IMR-90 (cell line): ENCODE results near the gene CLK1. TPM values are rescaled to one million over a fixed set of nuclear protein-coding genes. Genes with fewer than 3 reads are reported as not detected.

ENCODE experiments used
- ATAC-seq: fragments of 200-7000 bp; cut with Tn5 transposase; 2 replicates; pipeline ENCODE4 v1.9.1; 2020; ENCODE audit warnings: low read depth, mild to moderate bottlenecking, moderate library complexity
- BruUV-seq: library from RNA; stranded (reverse); fragments of 400-500 nt; replicated peaks from 2 replicates; lab custom pipeline; 2021; lab: Mats Ljungman, UMichigan
- CTCF ChIA-PET: fragments of 300-600 bp; formaldehyde crosslinking; extraction: SDS; loops from one replicate; lab custom pipeline; 2021; ENCODE audit warnings: antibody characterized with exemption; lab: Yijun Ruan, JAX
- POLR2A ChIA-PET: fragments of 300-600 bp; sonication (Branson Sonifier 250); formaldehyde crosslinking; loops from one replicate; lab custom pipeline; 2022; ENCODE audit warnings: antibody characterized with exemption; ENCODE audit not compliant: unreplicated experiment; lab: Charles Lee
- DNase-seq: peaks from one replicate; pipeline ENCODE4 v3.0.0; 2013
- H2AFZ ChIP-seq: replicated peaks from 2 replicates; pipeline ENCODE3; 2013; ENCODE audit warnings: low read length, mild to moderate bottlenecking; ENCODE audit not compliant: poor library complexity
- H2AK5ac ChIP-seq: 2 replicates; pipeline ENCODE4 v1.6.1; 2013; ENCODE audit warnings: low read depth, low read length, inconsistent platforms
- H2AK9ac ChIP-seq: replicated peaks from 2 replicates; pipeline ENCODE3; 2013; ENCODE audit warnings: mild to moderate bottlenecking, low read depth, low read length, moderate library complexity; ENCODE audit not compliant: poor library complexity
- H2BK120ac ChIP-seq: 2 replicates; pipeline ENCODE4 v1.6.1; 2013; ENCODE audit warnings: low read depth, low read length, inconsistent platforms
- H2BK15ac ChIP-seq: 3 replicates; pipeline ENCODE4 v1.6.1; 2013; ENCODE audit warnings: low read depth, low read length, inconsistent platforms
- H2BK20ac ChIP-seq: 2 replicates; pipeline ENCODE4 v1.6.1; 2013; ENCODE audit warnings: low read depth, mild to moderate bottlenecking, inconsistent platforms, low read length, moderate library complexity
- H2BK5ac ChIP-seq: 2 replicates; pipeline ENCODE4 v1.6.1; 2013; ENCODE audit warnings: mild to moderate bottlenecking, low read depth, low read length, inconsistent platforms; ENCODE audit not compliant: poor library complexity, severe bottlenecking
- H3K14ac ChIP-seq: replicated peaks from 2 replicates; pipeline ENCODE4 v1.6.1; 2013; ENCODE audit warnings: low read depth, low read length, inconsistent platforms
- H3K18ac ChIP-seq: 2 replicates; pipeline ENCODE4 v1.6.1; 2013; ENCODE audit warnings: low read depth, low read length, control low read depth
- H3K23ac ChIP-seq: 2 replicates; pipeline ENCODE4 v1.6.1; 2013; ENCODE audit warnings: low read depth, low read length, inconsistent platforms
- H3K27ac ChIP-seq: 2 replicates; pipeline ENCODE4 v1.5.1; 2013; ENCODE audit warnings: mild to moderate bottlenecking, control low read depth, low read length; ENCODE audit not compliant: insufficient read depth
- H3K27me3 ChIP-seq: 2 replicates; pipeline ENCODE4 v1.6.1; 2013; ENCODE audit warnings: low read length; ENCODE audit not compliant: control insufficient read depth, insufficient read depth
- H3K36me3 ChIP-seq: 2 replicates; pipeline ENCODE4 v1.6.1; 2013; ENCODE audit warnings: low read length, mixed read lengths; ENCODE audit not compliant: control insufficient read depth, insufficient read depth
- H3K4ac ChIP-seq: 2 replicates; pipeline ENCODE4 v1.6.1; 2013; ENCODE audit warnings: low read depth, low read length, inconsistent platforms
- H3K4me1 ChIP-seq: 2 replicates; pipeline ENCODE4 v1.6.1; 2013; ENCODE audit warnings: low read length, mixed read lengths; ENCODE audit not compliant: control insufficient read depth, insufficient read depth
- H3K4me2 ChIP-seq: 2 replicates; pipeline ENCODE4 v1.6.1; 2013; ENCODE audit warnings: low read depth, mild to moderate bottlenecking, control low read depth, low read length, moderate library complexity
- H3K4me3 ChIP-seq: 2 replicates; pipeline ENCODE4 v1.5.1; 2013; ENCODE audit warnings: low read depth, mild to moderate bottlenecking, control low read depth, low read length, moderate library complexity; ENCODE audit not compliant: insufficient read depth
- H3K56ac ChIP-seq: 2 replicates; pipeline ENCODE4 v1.6.1; 2013; ENCODE audit warnings: low read length, inconsistent platforms; ENCODE audit not compliant: insufficient read depth; ENCODE audit errors: extremely low read depth
- H3K79me1 ChIP-seq, 2 experiments: 2 replicates each; pipeline ENCODE4 v1.6.1; 2013; ENCODE audit warnings: low read length in 2 of 2, inconsistent platforms in 1 of 2, low read depth in 1 of 2
- H3K9ac ChIP-seq: 2 replicates; pipeline ENCODE4 v1.6.1; 2013; ENCODE audit warnings: low read depth, low read length, control low read depth
- H3K9me1 ChIP-seq: 2 replicates; pipeline ENCODE4 v1.6.1; 2013; ENCODE audit warnings: low read length, inconsistent platforms; ENCODE audit not compliant: insufficient read depth
- H3K9me3 ChIP-seq: 2 replicates; pipeline ENCODE4 v1.6.1; 2013; ENCODE audit warnings: low read length; ENCODE audit not compliant: control insufficient read depth, insufficient read depth
- H4K20me1 ChIP-seq: 2 replicates; pipeline ENCODE4 v1.6.1; 2013; ENCODE audit warnings: low read length, inconsistent platforms; ENCODE audit not compliant: insufficient read depth
- H4K5ac ChIP-seq: 2 replicates; pipeline ENCODE4 v1.6.1; 2013; ENCODE audit warnings: mild to moderate bottlenecking, low read depth, low read length, control low read depth
- H4K8ac ChIP-seq, 2 experiments: 2 replicates each; pipeline ENCODE4 v1.6.1; 2013; ENCODE audit warnings: low read depth in 2 of 2, low read length in 2 of 2, control low read depth in 1 of 2, inconsistent platforms in 1 of 2
- H4K91ac ChIP-seq: 2 replicates; pipeline ENCODE4 v1.6.1; 2013; ENCODE audit warnings: low read depth, low read length, inconsistent platforms; ENCODE audit not compliant: insufficient read depth
- CEBPB ChIP-seq: IDR thresholded peaks from 2 replicates; pipeline ENCODE4 v1.6.1; 2012; ENCODE audit warnings: low read depth, low read length, improper control_type of control experiment
- WGBS, 2 experiments: methylation state at CpG; one replicate each; pipeline versions ENCODE4 v1.1.5 to v1.1.7; 2013; ENCODE audit warnings: missing lambda C conversion rate in 2 of 2; ENCODE audit not compliant: insufficient read length in 1 of 2; ENCODE audit errors: extremely low coverage in 2 of 2; 5-methylcytosine and 5-hydroxymethylcytosine counted together
- dilution Hi-C: fragments of 300-500 bp; cut with HindIII; formaldehyde crosslinking; loops from one replicate; pipeline ENCODE4 v1.14.3; 2018; ENCODE audit warnings: low sequenced_read_pairs; ENCODE audit not compliant: unreplicated experiment
- in situ Hi-C: fragments of 300-500 bp; cut with MboI; formaldehyde crosslinking; loops from 3 replicates; pipeline ENCODE4 v1.14.3; 2019; ENCODE audit warnings: low sequenced_read_pairs, inconsistent platforms, mixed read lengths
- intact Hi-C: fragments of 100-400 bp; cut with micrococcal nuclease; formaldehyde crosslinking; loops from 2 replicates; pipeline ENCODE4 v1.10.0; 2022
- microRNA-seq, 2 experiments: library from miRNA; stranded (forward) in 1 of 2; unstranded in 1 of 2; fragments of 10-50 nt in 1 of 2; fragments of <30 nt in 1 of 2; gene quantifications in 1 of 2; microRNA quantifications in 1 of 2; one replicate each; pipeline versions ENCODE3 to v1.1.0; 2013 to 2020; ENCODE audit not compliant: insufficient read depth in 1 of 2, insufficient read length in 1 of 2, unreplicated experiment in 1 of 2
- polyA plus RNA-seq, 3 experiments: library from polyadenylated mRNA; depleted of rRNA; stranded (reverse); fragments of >200 nt; gene quantifications; 2 replicates each; pipeline ENCODE4 v1.2.3, GENCODE V29; 2012; ENCODE audit warnings: low replicate concordance in 1 of 3
- small RNA-seq, 5 experiments: library from RNA; depleted of rRNA; stranded (forward); fragments of <200 nt; gene quantifications; one replicate each; pipeline ENCODE3, GENCODE V24; 2012
- total RNA-seq: library from RNA; depleted of rRNA; stranded (reverse); fragments of >200 nt; gene quantifications from 2 replicates; pipeline ENCODE4 v1.2.3, GENCODE V29; 2012; rRNA removed
- TF ChIP-seq, protein P1 (sequence below): fragments of 150-350 bp; IDR thresholded peaks from 2 replicates; pipeline ENCODE4 v1.6.1; 2016; ENCODE audit warnings: low read depth, mild to moderate bottlenecking, low read length, moderate library complexity, borderline replicate concordance

CLK1 gene
- total and polyA plus RNA-seq, 2 of the 4 experiments (the other 2 are of a cell fraction), result 26.2 to 35.5 TPM

DNA sequence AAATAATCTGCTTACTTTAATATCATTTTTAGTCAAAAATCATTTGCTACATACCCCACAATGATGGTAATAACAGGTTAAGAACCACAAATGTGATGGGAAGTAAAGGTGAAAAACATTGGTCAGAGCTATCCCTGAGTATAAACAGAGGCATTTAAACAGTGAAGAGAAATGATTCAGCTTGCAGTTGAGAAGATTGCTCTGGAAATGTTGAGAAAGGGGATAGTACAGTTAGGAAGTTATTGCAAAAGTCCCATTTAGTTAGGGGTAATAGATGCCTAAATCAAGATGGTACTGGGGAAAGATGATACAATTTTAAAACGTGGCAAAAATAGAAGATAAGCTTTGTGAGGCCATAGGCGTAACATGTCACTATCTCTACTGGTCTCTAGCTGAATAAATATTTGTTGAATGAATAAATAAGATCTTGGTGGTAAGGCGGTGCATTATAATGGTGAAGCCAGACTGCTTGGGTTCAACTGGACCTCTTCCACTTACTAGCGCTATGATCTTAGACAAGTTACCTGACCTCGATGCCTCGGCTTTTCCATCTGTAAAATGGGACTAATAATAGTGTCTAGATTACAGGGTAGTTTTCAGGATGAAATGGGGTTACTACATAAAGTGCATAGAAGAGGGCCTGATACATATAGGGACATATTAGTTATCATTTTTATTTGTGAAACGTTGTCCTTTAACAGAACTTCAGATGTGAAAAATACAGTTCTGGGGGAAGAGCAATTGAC lies 54.8 kb downstream of the CLK1 start:
- H3K27me3 ChIP-seq, result no peaks in the 10 kb centered on the region
- H4K91ac ChIP-seq, result peak overlapping the region; percentile 96
- peak overlapping the region; percentile 76; the same call in 1 of the 2 replicates for H3K23ac ChIP-seq
- H2AK5ac ChIP-seq, result peak overlapping the region; percentile 89
- peak overlapping the region; percentile 96 for H3K4ac ChIP-seq
- intact Hi-C loops (loop anchor here (1.0 to 10.0 kb wide), 5 partner anchors 15 to 195 kb away; no protein-coding TSS in a partner anchor), in situ Hi-C loops (loop anchor here (5.0 kb wide), 1 partner anchor 62 kb away; no protein-coding TSS in a partner anchor), dilution Hi-C loops (no loop called here)
- H2AK9ac ChIP-seq, result no peak overlapping the region
- H4K20me1 ChIP-seq, result peaks cover 29% of the 10 kb centered on the region
- no peak overlapping the region for H3K4me3 ChIP-seq
- no peak for ATAC-seq
- peak overlapping the region; percentile 92 for H3K14ac ChIP-seq
- peak overlapping the region; percentile 94 for H3K56ac ChIP-seq
- peaks cover 3% of the 10 kb centered on the region; the same call in 1 of the 2 replicates for H3K9me1 ChIP-seq
- H2BK120ac ChIP-seq, result peak overlapping the region; percentile 92
- H2AFZ ChIP-seq, result peak overlapping the region; percentile 83
- H3K18ac ChIP-seq, result peak overlapping the region; percentile 87; the same call in 1 of the 2 replicates
- peak; percentile 57 for DNase-seq
- H2BK15ac ChIP-seq, result peak overlapping the region; percentile 85
- H3K4me2 ChIP-seq, result peak overlapping the region; percentile 69
- H2BK5ac ChIP-seq, result peak overlapping the region; percentile 99
- H3K36me3 ChIP-seq, result peaks cover 5% of the 10 kb centered on the region
- H3K9ac ChIP-seq, result peak overlapping the region; percentile 64; the same call in 1 of the 2 replicates
- peak overlapping the region; percentile 96 for H3K27ac ChIP-seq
- no TSS peak for BruUV-seq
- peak overlapping the region; percentile 87 for H2BK20ac ChIP-seq
- peak; percentile 50 for TF ChIP-seq CEBPB
- TF ChIP-seq, protein P1, sequence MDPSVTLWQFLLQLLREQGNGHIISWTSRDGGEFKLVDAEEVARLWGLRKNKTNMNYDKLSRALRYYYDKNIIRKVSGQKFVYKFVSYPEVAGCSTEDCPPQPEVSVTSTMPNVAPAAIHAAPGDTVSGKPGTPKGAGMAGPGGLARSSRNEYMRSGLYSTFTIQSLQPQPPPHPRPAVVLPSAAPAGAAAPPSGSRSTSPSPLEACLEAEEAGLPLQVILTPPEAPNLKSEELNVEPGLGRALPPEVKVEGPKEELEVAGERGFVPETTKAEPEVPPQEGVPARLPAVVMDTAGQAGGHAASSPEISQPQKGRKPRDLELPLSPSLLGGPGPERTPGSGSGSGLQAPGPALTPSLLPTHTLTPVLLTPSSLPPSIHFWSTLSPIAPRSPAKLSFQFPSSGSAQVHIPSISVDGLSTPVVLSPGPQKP, result no peak
- ChIA-PET CTCF (interaction anchor here (0.6 to 1.3 kb wide), 3 partner anchors 74 to 97 kb away, joined by 3 to 4 read pairs (median 3); no protein-coding TSS in a partner anchor), POLR2A (no interaction called here)
- H4K5ac ChIP-seq, result peak overlapping the region; percentile 80
- peaks cover 10% of the 10 kb centered on the region for H3K4me1 ChIP-seq
- 65% methylated on average over 2 of the region's 7 CpGs; no CpG with 5 or more reads in 1 of the 2 experiments for WGBS, 2 experiments
- peak overlapping the region; percentile 83 to 98 for H4K8ac ChIP-seq
- H3K79me1 ChIP-seq, result peaks cover 0 to 3% of the 10 kb centered on the region in 2 experiments; a peak in 2 of 4 replicates
- no peaks in the 10 kb centered on the region for H3K9me3 ChIP-seq

Small RNA genes lying within 50 kb of the gene (microRNA-seq; reads per million reads assigned to microRNA genes)
- gene RF00019 (ENCODE audit: insufficient read depth, insufficient read length) (not detected), gene RNA5SP115 (ENCODE audit: insufficient read depth, insufficient read length) (not detected), gene RNU6-312P (ENCODE audit: insufficient read depth, insufficient read length) (not detected), gene RNU6-31P (ENCODE audit: insufficient read depth, insufficient read length) (3.1 reads per million), gene RNU6-762P (ENCODE audit: insufficient read depth, insufficient read length) (not detected)

Small RNA genes lying within 50 kb of the gene (small RNA-seq; reads per million reads assigned to genes)
- 0 reads per million in 5 experiments for gene RF00019
- 0 reads per million in 5 experiments for gene RNA5SP115
- gene RNU6-312P, result 0 to 2.4 (median 0) reads per million in 5 experiments
- gene RNU6-31P, result 0 to 10.8 (median 0.15) reads per million in 5 experiments
- gene RNU6-762P, result 0 reads per million in 5 experiments

Other genes starting within 250 kb of the CLK1 start
- gene BZW1, start 52.7 kb downstream of the CLK1 start, total RNA-seq, result 268 and 323 TPM in 2 replicates
- 187 and 204 TPM in 2 replicates for gene BZW1, start 52.7 kb downstream of the CLK1 start, polyA plus RNA-seq (2012; rRNA removed)
- 35.1 and 49.2 TPM in 2 replicates for gene PPIL3, start 24.4 kb upstream of the CLK1 start, total RNA-seq
- 37.3 and 47.9 TPM in 2 replicates for gene PPIL3, start 24.4 kb upstream of the CLK1 start, polyA plus RNA-seq (2012; rRNA removed)
- 31.1 and 43.0 TPM in 2 replicates for gene NIF3L1, start 24.7 kb upstream of the CLK1 start, total RNA-seq
- gene NIF3L1, start 24.7 kb upstream of the CLK1 start, polyA plus RNA-seq (2012; rRNA removed), result 45.7 and 54.6 TPM in 2 replicates
- 10.0 and 13.3 TPM in 2 replicates for gene ORC2, start 99.0 kb upstream of the CLK1 start, total RNA-seq
- gene ORC2, start 99.0 kb upstream of the CLK1 start, polyA plus RNA-seq (2012; rRNA removed), result 3.0 and 4.4 TPM in 2 replicates
- 9.1 and 10.0 TPM in 2 replicates for gene HYCC2, start 207.0 kb upstream of the CLK1 start, total RNA-seq
- 1.7 and 2.2 TPM in 2 replicates for gene HYCC2, start 207.0 kb upstream of the CLK1 start, polyA plus RNA-seq (2012; rRNA removed)
- gene NDUFB3, start 207.3 kb upstream of the CLK1 start, total RNA-seq, result 41.0 and 105 TPM in 2 replicates
- gene NDUFB3, start 207.3 kb upstream of the CLK1 start, polyA plus RNA-seq (2012; rRNA removed), result 87.0 and 98.7 TPM in 2 replicates